BJ (cell line): Measurements from ENCODE around the gene EXOC8. TPM values are rescaled to one million over a fixed set of nuclear protein-coding genes. Genes with fewer than 3 reads are reported as not detected.
A peak's percentile ranks its signal among the peaks of the same experiment; 100 is the strongest.

Source experiments
- CTCF ChIA-PET: fragments of 350-600 bp; formaldehyde crosslinking; extraction: SDS; loops from one replicate; lab custom pipeline; 2021; ENCODE audit warnings: antibody characterized with exemption, inconsistent platforms; lab: Yijun Ruan, JAX
- POLR2A ChIA-PET: fragments of 300-600 bp; sonication (Branson Sonifier 250); formaldehyde crosslinking; extraction: SDS; loops from one replicate; lab custom pipeline; 2021; ENCODE audit warnings: antibody characterized with exemption; lab: Charles Lee
- DNase-seq: peaks from one replicate; pipeline ENCODE4 v3.0.0-alpha.2; 2011; ENCODE audit warnings: low read depth
- H3K27me3 ChIP-seq: 2 replicates; pipeline ENCODE4 v1.6.0; 2011; ENCODE audit warnings: low read length; ENCODE audit not compliant: control insufficient read depth, insufficient read depth
- H3K36me3 ChIP-seq: 2 replicates; pipeline ENCODE4 v1.5.1; 2011; ENCODE audit warnings: low read length; ENCODE audit not compliant: control insufficient read depth, insufficient read depth
- H3K4me3 ChIP-seq: 2 replicates; pipeline ENCODE4 v1.5.1; 2011; ENCODE audit warnings: low read depth, mild to moderate bottlenecking, control low read depth, low read length
- polyA plus RNA-seq: library from polyadenylated mRNA; depleted of rRNA; stranded (reverse); fragments of >200 nt; gene quantifications from 2 replicates; pipeline ENCODE4 v1.2.3, GENCODE V29; 2011
- TF ChIP-seq, protein P1 (sequence below): IDR thresholded peaks from 2 replicates; pipeline ENCODE4 v1.5.1; 2011; ENCODE audit warnings: low read depth, mild to moderate bottlenecking, control low read depth, inconsistent platforms, low read length, moderate library complexity; ENCODE audit not compliant: insufficient read depth

EXOC8 gene
- polyA plus RNA-seq, 1 experiment: 2.7 TPM

DNA sequence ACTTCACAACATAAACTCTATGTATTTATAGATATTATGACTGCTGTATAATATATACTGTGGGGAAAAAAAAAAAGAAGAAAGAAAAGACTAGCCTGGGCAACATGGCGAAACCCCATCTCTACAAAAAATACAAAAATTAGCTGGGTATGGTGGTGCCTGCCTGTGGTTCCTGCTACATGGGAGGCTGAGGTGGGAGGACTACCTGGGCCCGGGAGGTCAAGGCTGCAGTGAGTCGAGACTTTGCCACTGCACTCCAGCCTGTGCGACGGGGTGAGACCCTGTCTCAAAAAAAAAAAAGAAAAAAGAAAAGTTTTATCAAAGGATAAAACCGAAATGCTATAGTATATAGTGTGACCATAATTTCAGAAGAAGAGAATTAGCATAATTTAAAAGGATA, 2.7 kb downstream of the EXOC8 start:
- TF ChIP-seq, protein P1, sequence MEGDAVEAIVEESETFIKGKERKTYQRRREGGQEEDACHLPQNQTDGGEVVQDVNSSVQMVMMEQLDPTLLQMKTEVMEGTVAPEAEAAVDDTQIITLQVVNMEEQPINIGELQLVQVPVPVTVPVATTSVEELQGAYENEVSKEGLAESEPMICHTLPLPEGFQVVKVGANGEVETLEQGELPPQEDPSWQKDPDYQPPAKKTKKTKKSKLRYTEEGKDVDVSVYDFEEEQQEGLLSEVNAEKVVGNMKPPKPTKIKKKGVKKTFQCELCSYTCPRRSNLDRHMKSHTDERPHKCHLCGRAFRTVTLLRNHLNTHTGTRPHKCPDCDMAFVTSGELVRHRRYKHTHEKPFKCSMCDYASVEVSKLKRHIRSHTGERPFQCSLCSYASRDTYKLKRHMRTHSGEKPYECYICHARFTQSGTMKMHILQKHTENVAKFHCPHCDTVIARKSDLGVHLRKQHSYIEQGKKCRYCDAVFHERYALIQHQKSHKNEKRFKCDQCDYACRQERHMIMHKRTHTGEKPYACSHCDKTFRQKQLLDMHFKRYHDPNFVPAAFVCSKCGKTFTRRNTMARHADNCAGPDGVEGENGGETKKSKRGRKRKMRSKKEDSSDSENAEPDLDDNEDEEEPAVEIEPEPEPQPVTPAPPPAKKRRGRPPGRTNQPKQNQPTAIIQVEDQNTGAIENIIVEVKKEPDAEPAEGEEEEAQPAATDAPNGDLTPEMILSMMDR: no peak
- no peaks in the 10 kb centered on the region for H3K36me3 ChIP-seq
- H3K4me3 ChIP-seq: peak overlapping the region; percentile 27
- DNase-seq: no peak
- CTCF ChIA-PET: interaction anchor here (0.9 to 1.7 kb wide), 4 partner anchors 19 to 266 kb away, joined by 3 to 11 read pairs (median 4); no protein-coding TSS in a partner anchor
- H3K27me3 ChIP-seq: no peaks in the 10 kb centered on the region
- POLR2A ChIA-PET: no interaction called here

GRCh38 chr1:231334079-231334666, 3.5 kb downstream of the EXOC8 start:
- no peak for DNase-seq
- H3K27me3 ChIP-seq: no peaks in the 10 kb centered on the region
- CTCF ChIA-PET: interaction anchor here (1.0 to 1.4 kb wide), 2 partner anchors 15 to 18 kb away, joined by 3 read pairs; no protein-coding TSS in a partner anchor
- H3K36me3 ChIP-seq: no peaks in the 10 kb centered on the region
- TF ChIP-seq, protein P1: no peak
- POLR2A ChIA-PET: no interaction called here
- peak overlapping the region; percentile 27 for H3K4me3 ChIP-seq

DNA sequence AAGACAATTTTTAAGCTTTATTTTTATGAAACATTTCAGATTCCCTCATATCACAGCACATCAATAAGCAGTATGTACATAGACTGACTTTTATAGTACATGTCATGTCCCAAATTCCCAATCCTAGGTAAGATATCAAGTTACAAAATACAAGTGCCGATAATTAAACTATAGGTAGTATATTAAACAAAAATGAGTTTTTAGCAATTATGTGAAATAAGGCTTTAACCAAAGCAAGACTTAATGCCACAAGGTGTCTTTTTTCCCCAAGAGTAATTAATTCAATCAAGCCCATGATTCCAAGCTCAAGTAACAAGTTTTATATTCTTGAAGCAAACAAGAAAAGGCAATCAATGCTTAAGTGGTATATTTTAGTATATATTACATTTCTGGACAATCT, 4.9 kb downstream of the EXOC8 start:
- no peak overlapping the region for H3K4me3 ChIP-seq

GRCh38 chr1:231329483-231329882, 8.2 kb downstream of the EXOC8 start:
- POLR2A ChIA-PET: no interaction called here
- Histone ChIP-seq H3K4me3 (no peak overlapping the region), H3K36me3 (no peaks in the 10 kb centered on the region), H3K27me3 (no peaks in the 10 kb centered on the region)
- TF ChIP-seq, protein P1: no peak
- DNase-seq: no peak
- CTCF ChIA-PET: interaction anchor here (1.2 kb wide), 1 partner anchor 336 kb away, joined by 3 read pairs; no protein-coding TSS in a partner anchor

More for the DNA sequence above, 4.9 kb downstream of the EXOC8 start:
- Histone ChIP-seq H3K27me3 (no peaks in the 10 kb centered on the region), H3K36me3 (no peaks in the 10 kb centered on the region)
- TF ChIP-seq, protein P1: no peak
- POLR2A ChIA-PET: no interaction called here
- CTCF ChIA-PET: interaction anchor here (0.6 to 1.4 kb wide), 2 partner anchors 14 to 347 kb away, joined by 3 read pairs; no protein-coding TSS in a partner anchor
- no peak for DNase-seq

- no peak for DNase-seq
- POLR2A ChIA-PET: no interaction called here
- TF ChIP-seq, protein P1: no peak
- Histone ChIP-seq H3K36me3 (no peaks in the 10 kb centered on the region), H3K27me3 (no peaks in the 10 kb centered on the region), H3K4me3 (no peak overlapping the region)
- CTCF ChIA-PET: no interaction called here
These were observed 10.0 kb downstream of the EXOC8 start for GRCh38 chr1:231327617-231328016.
